Stimulated activated CD8-positive, alpha-beta memory T cell treated with anti-CD3 and anti-CD28 coated beads, Interleukin-4, amount 100 ng/mL, for 24 hours (primary cell): ENCODE results near the gene PEX19.
A peak's percentile ranks its signal among the peaks of the same experiment; 100 is the strongest.

ENCODE experiments used
- DNase-seq: peaks from one replicate; pipeline ENCODE4 v3.0.0-alpha.2; 2020; ENCODE audit warnings: low read depth

The PEX19 gene

GRCh38 chr1:160277330-160277729, 7.6 kb downstream of the PEX19 start:
- no peak for DNase-seq

DNA sequence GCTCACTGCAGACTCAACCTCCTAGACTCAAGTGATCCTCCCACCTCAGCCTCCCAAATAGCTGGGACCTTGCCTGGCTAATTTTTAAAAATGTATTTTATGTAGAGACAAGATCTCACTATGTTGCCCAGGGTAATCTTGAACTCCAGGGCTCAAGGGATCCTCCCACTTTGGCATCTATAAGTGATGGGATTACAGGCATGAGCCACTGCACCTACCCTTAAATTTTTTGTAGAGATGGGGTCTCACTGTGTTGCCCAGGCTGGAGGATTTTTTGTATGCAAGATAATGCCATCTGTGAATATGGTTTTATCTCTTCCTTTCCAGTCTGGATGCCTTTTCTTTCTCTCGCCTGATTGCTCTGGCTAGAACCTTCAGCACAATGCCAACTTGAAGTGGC, 13.9 kb downstream of the PEX19 start:
- no peak for DNase-seq

DNA sequence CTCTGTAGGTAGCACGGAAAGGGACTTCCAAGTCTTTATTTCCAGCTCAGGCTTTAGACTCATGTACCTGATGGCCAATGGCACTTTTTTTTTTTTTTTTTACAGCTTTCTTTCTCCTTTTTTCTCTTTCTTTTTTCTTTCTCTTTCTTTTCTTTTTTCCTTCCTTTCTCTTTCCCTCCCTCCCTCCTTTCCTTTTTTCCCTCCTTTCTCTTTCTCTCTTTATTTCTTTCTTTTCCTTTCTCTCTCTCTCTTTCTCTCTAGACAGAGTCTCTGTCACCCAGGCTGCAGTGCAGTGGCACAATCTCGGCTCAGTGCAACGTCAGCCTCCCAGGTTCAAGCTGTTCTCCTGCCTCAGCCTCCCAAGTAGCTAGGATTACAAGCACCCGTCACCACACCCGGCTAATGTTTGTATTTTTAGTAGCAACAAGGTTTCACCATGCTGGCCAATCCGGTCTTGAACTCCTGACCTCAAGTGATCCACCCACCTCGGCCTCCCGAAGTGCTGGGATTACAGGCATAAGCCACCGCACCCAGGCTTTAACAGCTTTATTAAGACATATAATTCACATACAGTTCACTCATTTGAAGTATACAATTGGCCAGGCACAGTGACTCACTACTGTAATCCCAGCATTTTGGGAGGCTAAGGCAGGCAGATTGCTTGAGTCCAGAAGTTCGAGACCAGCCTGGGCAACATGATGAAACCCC, 17.5 kb downstream of the PEX19 start:
- no peak for DNase-seq

DNA sequence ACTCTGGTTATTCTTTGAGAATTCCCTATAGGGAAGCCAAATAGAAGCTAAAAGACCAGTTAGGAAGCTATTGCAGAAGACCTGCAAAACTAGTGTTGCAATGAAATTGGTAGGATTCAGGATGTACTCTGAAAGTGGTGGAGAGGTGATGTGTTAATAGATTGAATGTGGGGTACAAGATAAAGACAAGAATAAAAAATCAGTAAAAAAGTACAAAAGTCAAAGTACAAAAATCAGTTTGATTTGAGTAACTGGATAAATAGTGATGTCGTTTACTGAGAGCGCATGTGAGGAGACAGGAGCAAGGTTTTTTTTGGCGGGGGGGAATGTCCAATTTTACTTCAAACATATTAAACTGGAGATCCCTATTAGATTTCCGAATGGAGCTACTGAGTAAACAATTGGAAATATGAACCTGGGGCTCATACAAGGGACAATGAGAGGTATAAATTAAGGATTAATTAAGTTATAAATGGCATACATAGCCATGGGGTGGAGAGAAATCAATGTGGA, 20.1 kb downstream of the PEX19 start:
- DNase-seq = no peak

DNA sequence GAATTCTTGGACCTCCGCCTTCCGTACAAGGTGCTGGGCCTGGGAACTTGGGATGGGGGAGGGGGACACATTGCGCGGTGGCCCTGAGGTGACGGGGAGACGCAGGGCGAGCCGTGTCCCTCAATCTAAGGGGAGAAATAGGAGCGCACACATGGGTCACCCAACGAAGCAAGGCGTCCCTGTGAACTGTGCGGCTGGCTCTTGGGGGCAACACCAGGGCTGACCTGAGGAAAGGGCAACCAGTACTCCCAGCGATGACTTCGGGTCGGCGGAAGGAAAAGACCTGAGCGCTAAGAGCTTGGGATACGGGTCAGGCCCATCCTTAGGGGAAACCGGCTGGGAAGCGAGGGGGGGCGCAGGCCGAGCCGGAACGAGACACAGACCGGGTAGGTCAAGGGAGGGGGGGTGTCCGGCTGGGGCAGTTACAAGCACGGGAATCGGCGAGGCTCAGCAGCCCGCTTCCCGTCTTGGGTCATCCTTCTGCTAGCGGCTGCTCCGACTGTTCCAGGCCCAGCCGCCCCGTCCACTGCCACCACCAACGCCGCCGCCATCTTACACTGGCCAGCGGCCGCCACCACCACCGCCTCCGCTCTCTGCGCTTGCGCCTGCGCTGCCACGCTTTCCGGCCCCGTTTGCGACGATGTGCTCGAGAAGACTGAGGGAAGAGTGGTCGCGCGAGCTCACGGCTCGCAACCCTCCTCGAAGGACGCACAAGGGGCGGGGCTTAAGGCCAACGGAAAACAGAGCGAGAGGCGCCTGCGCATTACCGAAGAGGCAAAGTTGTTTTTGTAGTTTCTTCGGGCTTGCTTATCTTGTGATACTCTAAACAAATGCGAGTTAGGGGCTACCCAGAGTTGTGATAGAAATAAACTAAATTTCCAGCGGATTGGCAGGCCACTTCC, 22.8 kb downstream of the PEX19 start, which contains the start of gene DCAF8:
DCAF8 (minus strand) TSS at position 657 of the 902 bp plus-strand sequence. CDS start 18,541 bp downstream, outside the sequence.
- DNase-seq = peak; percentile 97

DNA sequence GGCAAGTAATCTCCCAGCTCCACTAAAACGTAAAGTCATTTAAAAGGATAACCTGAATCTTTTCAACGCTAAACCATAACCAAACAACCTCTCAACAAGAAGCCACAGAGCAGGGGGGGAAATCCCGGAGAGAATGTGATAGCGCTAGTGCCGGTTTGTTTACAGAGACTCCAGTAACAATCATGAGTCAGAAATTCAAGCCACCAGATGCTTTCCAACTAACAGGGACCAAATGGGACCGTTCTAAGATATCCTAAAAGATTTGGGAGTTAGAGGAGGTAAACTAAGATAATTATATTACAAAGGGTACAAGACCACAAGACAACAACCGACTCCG, 23.4 kb downstream of the PEX19 start:
- peak; percentile 53 for DNase-seq

DNA sequence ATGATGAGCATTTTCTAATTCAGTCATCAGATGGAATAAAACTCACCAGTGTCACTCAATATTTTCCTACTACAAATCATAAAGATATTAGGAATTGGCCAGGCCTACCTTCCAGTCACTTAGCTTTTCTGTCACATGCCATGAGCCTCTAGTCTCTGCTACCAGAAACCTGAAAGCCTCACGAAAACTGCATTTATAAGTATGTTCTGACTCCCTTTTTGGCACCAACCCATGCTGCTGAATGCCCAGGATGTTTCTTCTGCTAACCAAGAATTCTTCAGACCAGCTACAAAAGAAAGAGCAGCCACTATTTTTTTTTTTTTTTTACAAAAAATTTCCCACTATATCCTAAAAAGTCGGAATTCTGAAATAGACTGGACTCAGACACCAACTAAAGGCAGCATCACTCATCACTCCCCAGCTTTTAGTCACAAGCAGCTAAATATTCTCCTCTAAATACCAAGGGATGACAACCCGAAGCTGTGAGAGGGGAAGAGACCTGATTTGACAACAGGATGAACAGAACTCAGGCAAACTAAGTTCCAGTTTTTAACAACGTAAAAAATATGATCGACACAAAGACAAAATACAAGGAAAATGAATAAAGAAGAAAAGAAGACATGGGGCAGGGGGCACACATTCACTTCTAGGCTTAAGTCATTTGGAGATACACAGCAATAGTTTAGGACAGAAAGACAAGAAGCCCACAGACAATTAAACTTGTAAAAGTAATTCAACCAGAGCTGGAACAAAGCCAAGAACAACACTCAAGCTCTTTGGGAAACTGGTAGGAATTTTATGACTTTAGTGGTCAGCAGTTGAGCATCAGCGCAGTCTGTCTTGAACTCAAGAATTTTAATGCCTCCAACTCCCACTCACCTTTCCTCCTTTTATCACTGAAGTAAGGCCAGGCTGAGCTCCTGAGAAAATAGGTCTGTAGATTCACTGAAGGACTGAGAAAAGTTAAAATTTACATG, 24.2 kb downstream of the PEX19 start:
- no peak for DNase-seq

- no peak for DNase-seq
Observed at GRCh38 chr1:160258177-160258798, 26.6 kb downstream of the PEX19 start.

- DNase-seq = no peak
Observed at GRCh38 chr1:160257411-160258015, 27.4 kb downstream of the PEX19 start.

GRCh38 chr1:160256396-160257046, 28.4 kb downstream of the PEX19 start:
- no peak for DNase-seq

DNA sequence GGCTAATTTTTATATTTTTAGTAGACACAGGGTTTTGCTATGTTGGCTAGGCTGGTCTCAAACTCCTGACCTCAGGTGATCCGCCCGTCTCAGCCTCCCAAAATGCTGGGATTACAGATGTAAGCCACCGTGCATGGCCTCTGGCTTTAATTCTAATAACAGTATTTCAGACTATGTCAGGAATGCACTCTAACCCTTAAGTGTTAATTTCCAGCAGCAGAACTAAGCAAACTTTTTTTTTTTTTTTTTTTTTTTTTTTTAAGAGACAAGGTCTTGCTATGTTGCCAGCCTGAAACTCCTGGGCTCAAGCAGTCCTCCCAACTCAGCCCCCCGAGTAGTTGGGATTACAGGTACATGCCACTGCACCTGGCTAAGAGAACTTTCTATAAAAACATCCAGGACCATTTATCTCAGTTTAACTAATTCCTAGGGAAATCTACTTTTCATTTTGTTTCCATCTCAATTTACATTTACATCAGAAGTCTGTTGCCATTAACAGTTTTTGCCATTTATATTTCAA, 29.1 kb downstream of the PEX19 start:
- no peak for DNase-seq

GRCh38 chr1:160251687-160252526, 33.0 kb downstream of the PEX19 start:
- no peak for DNase-seq

- no peak for DNase-seq
Observed at GRCh38 chr1:160251011-160251410, 33.9 kb downstream of the PEX19 start.

GRCh38 chr1:160247053-160247452, 37.9 kb downstream of the PEX19 start:
- no peak for DNase-seq

DNA sequence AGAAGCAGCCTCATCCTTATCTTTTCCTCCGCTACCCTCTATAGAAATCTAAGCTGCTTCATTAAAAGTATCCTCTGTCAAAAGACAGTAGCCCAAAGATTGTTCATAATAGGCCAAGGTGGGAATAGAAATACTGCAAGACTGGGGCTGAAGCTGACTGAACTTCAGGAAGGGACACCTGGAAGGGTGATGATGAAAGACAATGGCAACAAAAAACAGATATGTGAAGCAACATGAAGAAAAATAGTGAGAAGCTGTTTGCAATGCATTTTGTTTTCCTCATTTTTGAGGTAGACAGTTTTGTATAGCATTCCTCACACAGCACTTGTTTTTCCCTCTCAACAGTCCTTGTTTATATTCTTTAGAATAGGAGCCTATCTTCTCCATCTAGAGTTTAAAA, 39.5 kb downstream of the PEX19 start:
- DNase-seq = no peak

- no peak for DNase-seq
Observed at GRCh38 chr1:160244209-160244608, 40.7 kb downstream of the PEX19 start.

- no peak for DNase-seq
Observed at GRCh38 chr1:160243767-160244166, 41.2 kb downstream of the PEX19 start.

GRCh38 chr1:160239582-160240299, 45.2 kb downstream of the PEX19 start:
- no peak for DNase-seq

DNA sequence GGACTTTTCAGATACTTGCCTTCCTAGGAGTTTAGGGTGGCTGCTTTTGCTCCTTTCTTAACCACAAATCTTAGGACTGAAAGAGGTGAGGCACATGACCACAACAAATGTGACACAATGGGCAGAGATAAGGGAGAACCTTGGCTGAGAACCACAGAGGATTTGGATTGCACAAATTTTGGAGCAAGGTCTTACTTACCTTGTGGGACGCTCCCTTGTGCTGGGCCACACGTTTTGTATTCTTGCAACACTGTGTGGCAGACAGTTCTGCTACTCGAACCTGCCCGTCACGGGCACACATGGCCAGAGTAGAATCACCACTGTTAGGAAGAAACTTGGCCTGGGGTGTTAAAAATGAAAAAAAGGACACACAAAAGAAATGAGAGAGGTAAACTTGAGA, 46.5 kb downstream of the PEX19 start:
- DNase-seq = no peak
